Left ventricle myocardium inferior (tissue), 1 donor: ENCODE data around the gene PRF1. TPM values are rescaled to one million over a fixed set of nuclear protein-coding genes. Genes with fewer than 3 reads are reported as not detected.
A peak's percentile ranks its signal among the peaks of the same experiment; 100 is the strongest.

Source experiments
- DNase-seq: peaks from one replicate; pipeline ENCODE4 v3.0.0-alpha.2; 2020
- H3K27ac ChIP-seq: fragments of 200-600 bp; replicated peaks from 2 replicates; pipeline ENCODE4 v1.8.0; 2021
- H3K27me3 ChIP-seq: fragments of 200-600 bp; 2 replicates; pipeline ENCODE4 v1.8.0; 2021; ENCODE audit warnings: low read depth
- H3K36me3 ChIP-seq: fragments of 200-600 bp; 2 replicates; pipeline ENCODE4 v1.8.0; 2021
- H3K4me1 ChIP-seq: fragments of 200-600 bp; 2 replicates; pipeline ENCODE4 v1.8.0; 2021
- H3K4me3 ChIP-seq: fragments of 200-600 bp; 2 replicates; pipeline ENCODE4 v1.8.0; 2021; ENCODE audit warnings: mild to moderate bottlenecking, moderate library complexity
- H3K9me3 ChIP-seq: fragments of 200-600 bp; replicated peaks from 2 replicates; pipeline ENCODE4 v1.8.0; 2021
- intact Hi-C: fragments of 100-400 bp; cut with micrococcal nuclease; formaldehyde crosslinking; loops from one replicate; pipeline ENCODE4 v1.11.0; 2022
- total RNA-seq: library from RNA; stranded (reverse); fragmentation: NEBNext Ultra II Directional; extraction: Animal tissue kit (Norgen Biotek cat#: 25700); gene quantifications from one replicate; pipeline ENCODE4 v1.2.1, GENCODE V29; 2021
- TF ChIP-seq, protein P1 (sequence below): fragments of 200-600 bp; IDR thresholded peaks from 2 replicates; pipeline ENCODE4 v1.8.0; 2021; ENCODE audit warnings: antibody characterized with exemption, mild to moderate bottlenecking, borderline replicate concordance
- donor health status: DM: no; HTN: yes; CAD: no; lungs with severe emphysema.

The PRF1 gene
- total RNA-seq, 1 donor from 2014 or later = 2.6 TPM

DNA sequence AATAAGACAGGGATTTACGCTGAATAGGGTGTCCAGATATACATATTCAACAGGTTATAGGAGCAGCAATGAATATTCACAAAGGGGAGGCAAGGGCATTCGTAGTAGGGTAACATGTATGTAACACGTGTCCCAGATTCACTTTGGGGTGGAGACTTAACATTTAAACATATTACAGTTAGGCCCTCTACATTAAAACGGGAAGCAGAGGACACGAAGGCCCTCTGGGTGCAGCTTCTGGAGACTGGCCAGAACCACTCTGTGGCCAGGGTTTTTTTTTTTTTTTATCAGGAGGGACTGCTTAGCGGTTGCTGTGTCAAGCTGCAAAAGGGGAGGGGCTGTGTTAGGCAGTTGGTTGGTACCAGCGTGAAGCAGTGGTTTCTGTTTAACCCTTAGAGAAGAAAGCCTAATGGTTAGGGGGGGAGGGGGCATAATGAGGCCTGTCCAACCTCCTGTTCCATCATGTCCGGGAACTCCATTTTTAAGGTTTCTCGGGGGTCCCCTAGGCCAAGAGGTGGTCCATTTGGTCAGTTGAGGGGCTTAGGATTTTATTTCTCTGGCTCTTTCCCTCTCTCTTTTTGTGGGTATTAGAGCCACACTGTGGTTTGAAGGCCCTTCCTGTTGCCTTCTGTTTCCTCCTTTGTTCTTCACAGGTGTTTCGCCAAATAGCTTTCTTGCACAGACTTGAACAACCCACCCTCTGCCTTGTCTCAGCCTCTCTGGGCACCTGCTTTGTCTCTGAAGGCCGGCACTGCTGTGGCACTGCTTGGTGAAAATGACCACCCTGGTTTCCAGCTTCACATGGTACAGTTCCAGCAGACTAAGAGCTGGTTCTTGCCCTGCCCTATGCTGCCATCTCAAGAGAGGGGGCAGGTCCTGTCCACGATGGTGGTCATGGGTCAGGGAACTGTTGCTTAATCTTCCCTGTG is 26.4 kb downstream of the PRF1 start:
- intact Hi-C loops = no loop called here
- peak overlapping the region; percentile 34 for H3K27ac ChIP-seq
- no peaks in the 10 kb centered on the region for H3K27me3 ChIP-seq
- no peaks in the 10 kb centered on the region for H3K36me3 ChIP-seq
- TF ChIP-seq, protein P1, sequence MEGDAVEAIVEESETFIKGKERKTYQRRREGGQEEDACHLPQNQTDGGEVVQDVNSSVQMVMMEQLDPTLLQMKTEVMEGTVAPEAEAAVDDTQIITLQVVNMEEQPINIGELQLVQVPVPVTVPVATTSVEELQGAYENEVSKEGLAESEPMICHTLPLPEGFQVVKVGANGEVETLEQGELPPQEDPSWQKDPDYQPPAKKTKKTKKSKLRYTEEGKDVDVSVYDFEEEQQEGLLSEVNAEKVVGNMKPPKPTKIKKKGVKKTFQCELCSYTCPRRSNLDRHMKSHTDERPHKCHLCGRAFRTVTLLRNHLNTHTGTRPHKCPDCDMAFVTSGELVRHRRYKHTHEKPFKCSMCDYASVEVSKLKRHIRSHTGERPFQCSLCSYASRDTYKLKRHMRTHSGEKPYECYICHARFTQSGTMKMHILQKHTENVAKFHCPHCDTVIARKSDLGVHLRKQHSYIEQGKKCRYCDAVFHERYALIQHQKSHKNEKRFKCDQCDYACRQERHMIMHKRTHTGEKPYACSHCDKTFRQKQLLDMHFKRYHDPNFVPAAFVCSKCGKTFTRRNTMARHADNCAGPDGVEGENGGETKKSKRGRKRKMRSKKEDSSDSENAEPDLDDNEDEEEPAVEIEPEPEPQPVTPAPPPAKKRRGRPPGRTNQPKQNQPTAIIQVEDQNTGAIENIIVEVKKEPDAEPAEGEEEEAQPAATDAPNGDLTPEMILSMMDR = no peak
- H3K4me3 ChIP-seq = peak overlapping the region; percentile 12
- DNase-seq = peak; percentile 57
- H3K4me1 ChIP-seq = peaks cover 28% of the 10 kb centered on the region
- no peaks in the 10 kb centered on the region for H3K9me3 ChIP-seq

GRCh38 chr10:70575486-70575873 is 27.1 kb downstream of the PRF1 start:
- H3K27me3 ChIP-seq = no peaks in the 10 kb centered on the region
- H3K9me3 ChIP-seq = no peaks in the 10 kb centered on the region
- H3K4me1 ChIP-seq = peaks cover 28% of the 10 kb centered on the region
- DNase-seq = no peak
- TF ChIP-seq, protein P1 = no peak
- H3K4me3 ChIP-seq = no peak overlapping the region
- H3K27ac ChIP-seq = peak overlapping the region; percentile 34
- H3K36me3 ChIP-seq = no peaks in the 10 kb centered on the region
- intact Hi-C loops = no loop called here

DNA sequence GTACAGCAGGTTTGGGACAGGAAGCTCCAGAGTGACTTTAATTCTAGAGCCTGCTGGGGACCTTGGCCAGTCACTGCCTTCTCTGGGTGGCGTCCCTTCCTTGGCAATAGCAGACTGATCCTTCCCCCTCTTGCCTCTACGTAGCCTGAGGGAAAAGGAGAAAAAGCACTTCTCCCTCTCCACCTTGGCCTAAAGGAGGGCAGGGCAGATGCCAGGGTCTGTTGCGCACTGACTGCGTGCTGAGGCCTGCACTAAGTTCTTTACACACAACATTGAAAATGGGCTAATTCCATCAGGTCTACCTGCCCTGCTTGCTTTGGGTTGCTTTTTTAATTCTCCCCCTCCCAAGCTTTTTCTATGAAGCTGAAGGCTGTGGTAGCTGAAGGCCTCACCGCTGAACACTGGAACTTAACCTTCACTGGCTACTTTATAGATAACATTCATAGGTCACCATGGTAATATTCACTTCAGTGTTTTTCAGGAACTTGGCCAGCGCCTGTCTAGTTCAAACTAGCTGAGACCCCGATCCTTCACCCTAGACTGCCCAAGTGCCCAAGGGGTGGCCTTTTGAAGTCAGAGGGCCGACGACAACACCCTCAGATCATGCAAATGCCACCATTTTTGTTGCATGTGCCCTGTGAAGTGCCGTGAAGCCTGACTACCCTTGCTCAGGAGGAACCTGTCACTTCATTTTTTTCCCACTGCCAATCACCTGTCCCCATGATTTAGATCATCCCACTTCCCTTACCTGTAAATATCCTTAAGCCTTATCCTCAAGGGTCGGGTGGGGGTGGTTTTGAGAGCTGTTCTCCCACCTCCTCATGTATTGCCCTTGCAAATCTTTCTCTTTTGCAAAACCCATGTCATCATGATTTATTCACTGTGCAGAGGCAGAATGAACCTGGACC is 28.7 kb downstream of the PRF1 start:
- DNase-seq = no peak
- Histone ChIP-seq H3K27me3 (no peaks in the 10 kb centered on the region), H3K36me3 (no peaks in the 10 kb centered on the region), H3K4me3 (no peak overlapping the region), H3K4me1 (peaks cover 28% of the 10 kb centered on the region), H3K9me3 (no peaks in the 10 kb centered on the region), H3K27ac (no peak overlapping the region)
- TF ChIP-seq, protein P1 = no peak
- intact Hi-C loops = no loop called here

DNA sequence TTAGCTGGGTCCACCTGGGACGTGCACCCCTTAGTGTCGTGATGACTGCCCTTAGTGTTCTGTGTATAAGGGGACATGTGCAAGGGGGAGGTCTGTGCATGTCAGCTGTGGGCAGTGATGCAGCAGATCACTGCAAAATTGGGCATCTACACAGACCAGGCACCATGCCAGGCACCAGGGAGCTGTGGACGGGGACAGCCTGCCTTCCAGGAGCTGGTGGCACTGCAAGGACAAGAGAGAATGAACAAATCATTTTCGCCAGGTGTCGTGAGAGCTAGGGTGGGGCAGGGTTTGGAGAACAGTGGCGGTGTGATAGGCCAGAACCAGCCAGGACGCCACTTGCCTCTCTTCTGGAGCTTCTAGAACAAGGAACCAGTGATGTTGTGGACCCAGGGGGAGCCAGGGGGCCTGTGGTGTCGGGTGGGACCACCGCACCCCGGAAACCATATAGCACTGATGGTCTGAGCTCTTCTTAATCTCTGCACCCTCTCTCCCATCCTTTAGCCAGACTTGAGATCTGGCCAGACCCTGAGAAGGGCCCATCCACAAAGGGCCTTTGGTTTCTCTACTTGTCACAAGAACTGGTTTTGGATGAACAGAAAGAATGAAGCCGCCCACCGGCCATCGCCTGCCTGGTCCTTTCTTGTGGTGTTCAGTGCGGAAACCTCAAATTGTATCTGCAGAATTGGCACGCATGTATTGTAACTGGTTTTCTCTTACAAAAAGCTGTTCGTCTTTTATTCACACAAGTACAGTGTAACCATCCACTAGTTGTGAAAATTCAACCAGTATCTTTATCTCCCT is 30.7 kb downstream of the PRF1 start:
- H3K4me1 ChIP-seq = peaks cover 16% of the 10 kb centered on the region
- DNase-seq = no peak
- H3K36me3 ChIP-seq = no peaks in the 10 kb centered on the region
- H3K9me3 ChIP-seq = no peaks in the 10 kb centered on the region
- no peak overlapping the region for H3K27ac ChIP-seq
- no peaks in the 10 kb centered on the region for H3K27me3 ChIP-seq
- TF ChIP-seq, protein P1 = no peak
- intact Hi-C loops = no loop called here
- no peak overlapping the region for H3K4me3 ChIP-seq

- Histone ChIP-seq H3K4me1 (peaks cover 10% of the 10 kb centered on the region), H3K36me3 (peaks cover 4% of the 10 kb centered on the region), H3K4me3 (no peak overlapping the region), H3K9me3 (no peaks in the 10 kb centered on the region), H3K27ac (no peak overlapping the region), H3K27me3 (no peaks in the 10 kb centered on the region)
- no peak for DNase-seq
- intact Hi-C loops = no loop called here
- TF ChIP-seq, protein P1 = no peak
Observed at GRCh38 chr10:70571236-70571635, 31.3 kb downstream of the PRF1 start.
